HG03196 (cell line): ENCODE measurements around the gene HMBS.
A peak's percentile ranks its signal among the peaks of the same experiment; 100 is the strongest.

Experiments used
- ATAC-seq: cut with Tn5 transposase; IDR thresholded peaks from one replicate; pipeline ENCODE4 v1.9.1; 2021; ENCODE audit not compliant: unreplicated experiment

Gene HMBS

GRCh38 chr11:119067371-119068222, 17.1 kb upstream of the HMBS start, which contains the start of gene VPS11:
Gene VPS11, plus strand, starts transcription at chr11:119067818. Its CDS starts 6 bp downstream, at chr11:119067824.
- peak; percentile 92 for ATAC-seq

- ATAC-seq = no peak
Measured at GRCh38 chr11:119077839-119078238, 6.8 kb upstream of the HMBS start.

GRCh38 chr11:119078675-119079420, 5.8 kb upstream of the HMBS start:
- no peak for ATAC-seq

GRCh38 chr11:119081682-119082260, 2.9 kb upstream of the HMBS start:
- no peak for ATAC-seq

GRCh38 chr11:119085437-119085847, 761 bp downstream of the HMBS start:
- ATAC-seq = no peak

GRCh38 chr11:119087123-119087522, 2.4 kb downstream of the HMBS start:
- ATAC-seq = no peak

- ATAC-seq = no peak
Measured at GRCh38 chr11:119087747-119088241, 3.1 kb downstream of the HMBS start.

GRCh38 chr11:119088406-119088805, 3.7 kb downstream of the HMBS start:
- ATAC-seq = no peak

- ATAC-seq = no peak
Measured at GRCh38 chr11:119089319-119089718, 4.6 kb downstream of the HMBS start.

- ATAC-seq = no peak
Measured at GRCh38 chr11:119091178-119091577, 6.5 kb downstream of the HMBS start.

GRCh38 chr11:119091966-119092879, 7.5 kb downstream of the HMBS start:
- ATAC-seq = no peak

- ATAC-seq = no peak
Measured at GRCh38 chr11:119092880-119093842, 8.5 kb downstream of the HMBS start.

GRCh38 chr11:119093942-119094815, 9.5 kb downstream of the HMBS start:
- ATAC-seq = peak; percentile 6

- peak; percentile 37 for ATAC-seq
Measured at GRCh38 chr11:119094816-119095065, 10.1 kb downstream of the HMBS start.

- ATAC-seq = peak; percentile 80
Measured at GRCh38 chr11:119095066-119095880, 10.6 kb downstream of the HMBS start.

GRCh38 chr11:119099711-119100110, 15.0 kb downstream of the HMBS start:
- no peak for ATAC-seq

GRCh38 chr11:119100246-119100970, 15.7 kb downstream of the HMBS start:
- ATAC-seq = no peak
